ENCODE measurements around the gene LRRC71.

- TF ChIP-seq, protein P1, sequence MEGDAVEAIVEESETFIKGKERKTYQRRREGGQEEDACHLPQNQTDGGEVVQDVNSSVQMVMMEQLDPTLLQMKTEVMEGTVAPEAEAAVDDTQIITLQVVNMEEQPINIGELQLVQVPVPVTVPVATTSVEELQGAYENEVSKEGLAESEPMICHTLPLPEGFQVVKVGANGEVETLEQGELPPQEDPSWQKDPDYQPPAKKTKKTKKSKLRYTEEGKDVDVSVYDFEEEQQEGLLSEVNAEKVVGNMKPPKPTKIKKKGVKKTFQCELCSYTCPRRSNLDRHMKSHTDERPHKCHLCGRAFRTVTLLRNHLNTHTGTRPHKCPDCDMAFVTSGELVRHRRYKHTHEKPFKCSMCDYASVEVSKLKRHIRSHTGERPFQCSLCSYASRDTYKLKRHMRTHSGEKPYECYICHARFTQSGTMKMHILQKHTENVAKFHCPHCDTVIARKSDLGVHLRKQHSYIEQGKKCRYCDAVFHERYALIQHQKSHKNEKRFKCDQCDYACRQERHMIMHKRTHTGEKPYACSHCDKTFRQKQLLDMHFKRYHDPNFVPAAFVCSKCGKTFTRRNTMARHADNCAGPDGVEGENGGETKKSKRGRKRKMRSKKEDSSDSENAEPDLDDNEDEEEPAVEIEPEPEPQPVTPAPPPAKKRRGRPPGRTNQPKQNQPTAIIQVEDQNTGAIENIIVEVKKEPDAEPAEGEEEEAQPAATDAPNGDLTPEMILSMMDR (IDR thresholded peaks at IDR 0.05) = no peak
- TF ChIP-seq POLR2AphosphoS5 (IDR thresholded peaks at IDR 0.05) = no peak
These were observed 53.0 kb downstream of the LRRC71 start for GRCh38 chr1:156973417-156973816.

Measured in breast epithelium (tissue), 3 donors.